ENCODE measurements around the gene PTPRN2.

The PTPRN2 gene

DNA sequence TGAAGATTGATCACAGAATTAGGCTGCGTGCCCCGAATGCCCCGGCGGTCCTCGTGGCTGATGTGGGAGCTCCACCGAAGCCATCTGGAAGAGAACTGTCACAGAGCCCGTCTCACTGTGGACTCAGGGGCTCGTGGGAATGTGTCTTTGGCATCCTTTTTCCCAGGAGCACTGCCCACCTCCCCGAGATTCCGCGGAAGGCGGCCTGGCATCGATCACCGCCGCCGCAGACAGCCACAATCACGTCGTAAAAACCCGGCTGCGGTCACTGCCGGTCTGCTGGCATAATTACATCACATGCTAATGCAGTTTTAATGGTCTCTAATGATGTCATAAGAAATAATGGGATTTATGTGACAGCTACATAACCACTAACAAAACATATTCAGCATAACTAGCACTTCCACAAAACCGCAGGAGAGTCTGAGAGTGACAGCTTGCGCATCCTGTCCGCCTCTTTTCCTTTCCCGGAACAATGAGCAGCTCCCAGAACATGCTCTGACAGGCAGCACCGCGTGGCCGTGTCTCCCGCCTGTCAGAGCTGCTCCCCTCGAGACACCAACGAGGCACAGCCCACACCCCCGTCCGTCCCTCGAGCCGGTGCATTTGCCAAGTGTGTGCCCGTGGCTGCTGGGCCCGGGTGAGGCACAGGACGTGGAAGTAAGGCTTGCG, 490.0 kb downstream of the PTPRN2 start:
- DNase-seq: no peak

DNA sequence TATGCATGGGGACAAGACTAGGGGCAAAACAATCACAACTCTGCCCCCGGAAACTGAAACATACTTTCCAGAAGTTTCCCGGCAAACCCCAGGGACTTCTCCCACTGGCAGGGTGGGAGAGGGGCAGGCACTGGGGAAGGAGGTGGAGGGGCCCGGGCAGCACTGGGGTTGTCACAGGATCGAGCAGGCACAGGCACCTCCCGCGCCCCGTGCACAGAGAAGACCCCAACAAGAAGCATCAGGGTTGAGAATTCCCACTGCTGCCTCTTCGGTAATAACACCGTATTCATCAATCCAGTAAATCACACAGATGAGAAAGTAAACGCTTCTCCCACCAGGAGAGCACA, 490.5 kb downstream of the PTPRN2 start:
- DNase-seq: no peak

DNA sequence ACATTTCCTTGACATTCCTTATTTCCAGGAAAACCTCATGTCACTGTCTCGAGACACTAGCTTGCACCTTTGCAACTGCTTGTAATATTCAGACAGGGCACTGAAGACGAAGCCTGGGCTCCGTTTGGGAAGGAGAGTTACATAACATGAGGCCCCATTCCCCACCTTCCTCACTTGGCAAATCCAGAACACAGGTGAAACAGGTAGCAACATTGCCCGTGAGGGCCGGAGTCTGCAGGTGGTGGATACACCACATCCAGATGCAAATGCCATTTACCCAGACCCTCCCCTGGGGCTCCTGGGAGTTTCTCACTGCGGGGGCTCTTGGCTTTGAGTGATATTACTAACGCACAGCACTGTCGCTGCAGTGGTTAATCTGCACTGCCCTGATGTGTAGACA, 491.0 kb downstream of the PTPRN2 start:
- DNase-seq: no peak

DNA sequence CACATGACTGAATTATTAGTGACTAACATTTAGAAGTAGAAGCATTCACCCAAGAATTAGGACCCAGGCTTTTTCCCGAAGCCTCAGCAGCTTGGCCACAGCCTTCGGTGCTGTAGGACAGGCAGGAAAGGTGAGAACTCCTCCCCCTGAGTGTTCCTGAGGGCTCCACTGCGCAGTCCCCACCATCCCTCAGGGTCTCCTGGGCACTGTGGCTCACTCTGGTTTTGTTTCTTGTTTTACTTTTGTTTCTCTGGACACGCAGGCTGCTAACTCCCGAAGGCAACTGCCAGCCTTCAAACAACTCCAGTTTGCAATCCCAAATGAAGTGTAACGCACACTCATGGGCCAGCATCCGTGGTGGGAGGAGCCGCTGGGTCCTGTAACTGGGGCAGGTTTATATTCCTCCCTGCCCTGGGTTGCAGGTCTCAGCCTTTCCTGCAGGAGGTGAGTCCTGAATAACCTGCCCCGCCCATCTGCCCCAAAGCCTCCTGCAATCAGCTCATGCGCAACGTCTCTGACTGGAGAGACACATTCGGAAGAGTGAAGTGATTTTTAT, 492.9 kb downstream of the PTPRN2 start:
- DNase-seq: no peak

DNA sequence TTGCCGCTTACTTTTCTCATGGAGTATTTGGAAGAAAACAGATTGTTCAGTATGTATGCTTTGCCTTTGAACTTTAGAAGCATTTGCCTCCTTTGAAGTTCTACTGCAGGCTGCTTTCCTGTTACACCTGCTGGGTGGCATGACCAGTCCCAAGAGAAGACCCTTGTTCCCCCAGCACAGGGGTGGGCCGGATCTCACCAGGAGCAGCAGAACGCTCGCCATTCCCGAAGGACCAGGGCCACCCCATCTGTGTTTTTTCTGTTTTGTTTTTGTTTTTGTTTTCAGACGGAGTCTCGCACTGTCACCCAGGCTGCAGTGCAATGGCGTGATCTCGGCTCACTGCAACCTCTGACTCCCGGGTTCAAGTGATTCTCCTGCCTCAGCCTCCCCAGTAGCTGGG, 493.6 kb downstream of the PTPRN2 start:
- no peak for DNase-seq

DNA sequence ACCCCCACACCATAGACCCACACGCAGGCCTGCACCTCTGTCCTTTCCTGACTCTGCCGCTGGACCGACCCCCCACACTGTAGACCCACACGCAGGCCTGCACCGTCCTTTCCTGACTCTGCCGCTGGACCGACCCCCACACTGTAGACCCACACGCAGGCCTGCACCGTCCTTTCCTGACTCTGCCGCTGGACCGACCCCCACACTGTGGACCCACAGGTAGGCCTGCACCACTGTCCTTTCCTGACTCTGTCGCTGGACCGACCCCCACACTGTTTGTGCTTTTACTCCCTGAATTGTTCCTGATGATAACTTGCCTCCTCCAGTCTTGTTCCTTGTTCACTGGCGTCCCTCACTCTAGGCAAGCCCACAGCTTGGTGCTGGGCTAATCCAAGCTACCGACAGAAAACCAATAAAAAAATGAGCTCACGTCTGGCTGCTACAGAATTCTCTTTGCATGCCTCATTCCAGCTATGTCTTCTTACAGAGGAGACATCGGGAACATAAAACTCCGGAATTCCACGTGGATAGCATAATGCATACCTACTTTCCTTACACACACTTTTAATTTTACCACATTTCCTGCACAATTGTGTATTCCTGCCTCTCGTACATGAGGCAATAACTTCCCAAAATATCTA, 494.3 kb downstream of the PTPRN2 start:
- DNase-seq: no peak

DNA sequence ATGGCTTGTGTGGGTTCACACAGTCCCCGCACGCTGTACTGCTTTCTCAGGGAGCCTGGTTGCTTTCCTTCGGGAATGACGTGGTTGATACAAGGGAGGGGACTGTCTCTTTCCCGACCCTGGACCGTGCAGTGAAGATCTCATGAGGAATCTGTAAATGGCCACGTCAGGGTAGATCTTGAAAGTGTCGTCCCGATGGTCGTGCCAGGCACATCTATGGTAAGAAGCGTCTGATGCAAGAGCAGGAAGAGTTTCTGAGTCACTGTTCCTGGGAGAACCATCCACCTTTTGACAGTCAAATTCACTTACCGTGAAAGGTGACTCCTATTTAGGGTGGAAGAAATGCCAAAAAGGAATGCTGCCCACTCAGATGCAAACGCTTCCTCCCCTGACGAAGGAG, 500.4 kb downstream of the PTPRN2 start:
- no peak for DNase-seq

DNA sequence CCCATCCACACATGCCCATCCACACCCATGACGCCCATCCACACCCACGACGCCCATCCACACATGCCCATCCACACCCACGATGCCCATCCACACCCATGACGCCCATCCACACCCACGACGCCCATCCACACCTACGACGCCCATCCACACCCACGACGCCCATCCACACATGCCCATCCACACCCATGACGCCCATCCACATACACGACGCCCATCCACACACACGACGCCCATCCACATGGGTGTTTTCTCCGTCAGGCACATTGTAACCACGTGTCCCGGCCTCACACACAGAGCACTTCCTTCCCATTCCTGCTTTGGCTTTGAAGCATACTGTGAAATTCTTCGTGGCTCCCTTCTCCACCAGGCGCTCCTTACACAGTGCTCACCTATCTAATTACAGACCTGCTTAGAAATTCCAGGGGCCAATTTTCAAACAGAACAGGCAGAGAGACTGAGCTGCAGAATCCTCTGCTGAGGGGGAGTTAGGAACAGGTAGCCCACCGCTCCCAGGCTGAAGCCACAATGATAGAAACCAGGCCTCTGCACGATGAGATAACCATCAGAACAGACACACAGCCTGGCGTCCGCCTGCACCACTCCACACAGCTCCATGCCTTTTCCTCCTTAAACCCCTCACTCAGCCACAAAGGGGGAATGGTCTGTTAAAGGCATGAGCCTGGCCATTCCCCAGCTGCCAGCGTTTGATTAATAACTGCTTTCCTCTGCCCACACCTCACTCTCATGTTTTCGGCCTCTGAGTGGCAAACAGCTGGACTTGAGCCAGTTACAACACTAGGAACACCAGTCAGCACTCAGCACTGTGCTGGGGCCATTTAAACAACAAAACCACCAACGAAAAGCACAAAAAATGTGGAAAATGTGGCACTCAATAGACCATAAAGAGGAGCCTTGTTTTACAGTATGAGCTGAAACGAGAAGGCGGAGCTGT, 501.6 kb downstream of the PTPRN2 start:
- no peak for DNase-seq

DNA sequence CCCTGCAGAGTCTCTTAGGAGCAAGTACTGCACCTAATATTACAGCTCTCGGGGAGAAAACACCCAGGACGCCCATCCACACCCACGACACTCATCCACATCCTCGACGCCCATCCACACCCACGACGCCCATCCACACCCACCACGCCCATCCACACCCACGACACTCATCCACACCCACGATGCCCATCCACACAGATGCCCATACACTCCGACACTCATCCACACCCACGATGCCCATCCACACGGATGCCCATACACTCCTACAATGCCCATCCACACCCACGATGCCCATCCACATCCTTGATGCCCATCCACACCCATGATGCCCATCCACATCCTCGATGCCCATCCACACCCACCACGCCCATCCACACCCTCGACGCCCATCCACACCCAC, 503.1 kb downstream of the PTPRN2 start:
- no peak for DNase-seq

DNA sequence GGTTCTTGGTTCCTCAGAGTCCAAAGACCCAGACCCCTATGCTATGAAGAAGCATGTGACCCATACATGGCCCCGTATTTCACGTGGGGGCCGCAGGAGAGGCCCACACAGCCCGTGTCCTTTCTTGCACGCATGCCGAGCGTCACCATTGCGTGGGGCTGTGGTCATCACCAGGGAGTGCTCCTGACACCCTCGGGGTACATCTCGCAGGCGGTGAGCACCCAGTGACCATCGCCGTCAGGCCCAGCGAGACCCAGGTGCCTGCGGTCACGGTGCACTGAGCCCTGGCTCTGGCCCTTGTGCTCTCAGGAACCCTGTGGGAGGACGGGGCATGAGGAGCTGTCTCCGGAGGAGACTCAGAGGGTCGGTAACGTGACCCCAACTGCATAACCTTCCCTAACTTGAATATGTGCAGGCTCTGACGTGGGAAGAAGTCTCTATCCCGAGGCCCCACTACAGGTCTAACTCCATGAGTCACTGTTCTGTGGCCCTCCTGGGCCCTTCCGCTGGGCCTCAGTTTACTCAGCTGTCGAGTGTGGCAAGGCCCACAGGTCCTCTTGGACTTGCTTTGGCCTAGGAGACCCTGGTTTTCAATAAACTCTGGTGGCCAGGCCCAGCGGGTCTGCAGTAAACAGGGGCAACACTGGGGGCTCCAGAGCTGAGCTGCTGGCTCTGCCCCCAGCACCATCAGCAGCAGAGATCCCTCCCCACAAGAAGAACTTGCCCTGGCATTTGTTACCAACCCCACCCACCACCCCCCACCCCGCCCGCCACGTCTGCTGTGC, 503.9 kb downstream of the PTPRN2 start:
- no peak for DNase-seq

DNA sequence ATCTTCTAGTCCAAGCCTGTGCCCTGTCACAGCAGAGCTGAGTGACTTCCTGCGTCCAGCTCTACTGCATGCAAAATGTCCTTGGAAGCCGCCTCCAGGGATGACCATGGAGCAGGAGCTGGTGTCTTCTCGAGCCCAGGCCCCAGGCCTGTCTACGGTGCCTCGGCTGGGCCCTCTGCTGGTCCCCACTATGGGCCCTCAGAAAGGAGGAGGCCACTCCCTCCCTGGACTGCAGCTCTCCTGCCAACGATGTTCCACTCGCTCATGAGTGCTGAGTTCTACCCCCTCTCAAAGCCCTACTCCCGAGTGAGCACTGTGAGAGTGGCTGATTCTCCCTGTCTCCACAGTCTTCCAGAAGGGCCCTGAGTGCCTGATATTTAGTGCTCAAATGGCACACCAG, 504.9 kb downstream of the PTPRN2 start:
- no peak for DNase-seq

DNA sequence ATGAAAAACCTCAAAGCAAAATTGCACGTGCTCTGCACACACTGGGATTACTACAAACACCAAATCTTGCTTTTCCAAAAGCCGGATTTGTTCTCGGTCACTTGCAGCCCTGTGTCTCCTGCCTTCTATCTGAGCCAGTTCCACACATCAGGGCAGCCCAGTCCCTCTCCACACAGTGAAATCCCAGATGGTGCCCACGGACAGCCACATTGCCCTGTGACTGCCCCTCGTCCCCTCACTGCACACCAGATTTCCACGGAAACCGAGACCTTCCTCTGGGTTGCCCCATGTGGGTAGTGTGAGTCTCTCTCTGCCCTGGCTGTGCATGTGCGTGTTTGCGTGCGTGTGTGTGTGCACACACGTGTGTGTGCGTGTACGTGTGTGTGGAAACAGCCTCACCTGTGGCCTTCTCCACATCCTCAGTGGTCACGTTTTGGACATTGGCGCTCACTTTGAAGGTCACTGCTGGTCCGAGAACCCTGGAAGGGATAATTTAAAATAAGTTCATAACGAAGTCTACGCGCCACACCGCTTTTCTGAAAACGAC, 506.7 kb downstream of the PTPRN2 start:
- DNase-seq: no peak

DNA sequence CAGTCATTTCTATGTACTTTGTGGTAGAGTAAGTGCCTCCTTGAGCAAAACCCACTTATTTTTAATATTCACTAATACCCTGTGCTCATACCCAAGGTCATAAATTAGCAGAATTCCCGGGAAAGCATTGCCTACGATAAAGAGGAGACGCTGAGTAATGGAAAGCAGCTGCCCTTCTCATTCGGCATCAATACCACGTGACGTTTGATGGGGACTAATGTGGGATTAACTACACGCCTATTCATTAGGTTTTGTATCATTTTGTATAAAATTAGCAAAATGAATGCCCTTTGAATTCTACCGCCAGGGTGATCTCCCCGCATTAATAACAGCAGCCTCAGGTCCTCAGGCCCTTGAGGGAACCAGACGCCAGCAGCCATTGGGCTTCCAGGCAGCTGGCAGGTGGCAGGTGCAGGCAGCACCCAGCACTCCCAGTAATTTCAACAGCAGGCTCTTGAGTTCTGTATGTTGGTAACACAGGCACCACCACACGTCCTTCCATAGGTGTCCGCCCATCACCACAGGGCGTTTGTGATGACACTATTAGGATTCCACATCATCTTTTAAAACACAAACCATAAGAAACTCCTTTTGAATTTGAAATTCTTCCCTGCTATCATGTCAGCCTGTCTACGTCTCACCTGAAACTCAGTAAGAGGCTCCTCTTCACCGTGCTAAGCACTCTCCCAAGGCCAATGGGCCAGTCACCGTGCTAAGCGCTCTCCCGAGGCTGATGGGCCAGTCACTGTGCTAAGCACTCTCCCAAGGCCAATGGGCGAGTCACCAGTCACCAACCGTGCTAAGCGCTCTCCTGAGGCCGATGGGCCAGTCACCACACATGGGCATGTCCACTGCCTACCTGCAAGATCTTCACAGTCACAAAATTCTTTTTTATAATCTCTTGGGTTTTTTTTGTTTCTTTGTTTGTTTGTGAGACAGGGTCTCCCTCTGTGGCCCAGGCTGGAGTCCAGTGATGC, 509.4 kb downstream of the PTPRN2 start:
- no peak for DNase-seq

DNA sequence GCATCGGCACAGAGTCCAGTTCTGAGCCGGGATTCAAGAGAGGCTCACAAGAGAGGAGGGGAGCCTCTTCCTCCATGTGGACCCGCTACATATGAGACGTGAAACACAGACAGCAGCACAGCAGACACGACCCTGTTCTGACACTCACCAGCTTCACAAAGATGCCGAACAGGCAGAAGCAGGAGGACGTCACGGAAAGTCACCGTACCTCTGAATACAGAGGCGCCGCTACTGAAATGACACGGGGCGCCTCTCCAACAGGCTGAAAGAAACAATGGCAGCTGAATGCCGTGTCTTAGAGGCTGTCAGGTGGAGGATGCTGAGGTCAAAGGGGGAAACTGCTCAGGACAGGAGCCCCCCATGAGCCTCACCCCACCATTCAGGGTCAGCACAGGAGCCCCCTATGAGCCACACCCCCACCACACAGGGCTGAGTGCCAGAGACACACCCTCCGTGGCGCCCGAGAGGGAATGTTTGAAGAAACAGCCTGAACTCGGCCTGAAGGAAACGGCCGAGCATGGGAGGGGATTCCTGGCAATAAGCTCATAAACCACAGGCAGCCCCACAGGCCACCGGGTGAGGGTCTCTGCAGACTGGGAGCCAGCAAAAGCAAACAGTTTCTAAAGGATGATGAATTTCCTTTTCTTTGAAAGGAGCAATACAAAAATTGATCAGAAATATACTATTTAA, 510.3 kb downstream of the PTPRN2 start:
- DNase-seq: no peak

DNA sequence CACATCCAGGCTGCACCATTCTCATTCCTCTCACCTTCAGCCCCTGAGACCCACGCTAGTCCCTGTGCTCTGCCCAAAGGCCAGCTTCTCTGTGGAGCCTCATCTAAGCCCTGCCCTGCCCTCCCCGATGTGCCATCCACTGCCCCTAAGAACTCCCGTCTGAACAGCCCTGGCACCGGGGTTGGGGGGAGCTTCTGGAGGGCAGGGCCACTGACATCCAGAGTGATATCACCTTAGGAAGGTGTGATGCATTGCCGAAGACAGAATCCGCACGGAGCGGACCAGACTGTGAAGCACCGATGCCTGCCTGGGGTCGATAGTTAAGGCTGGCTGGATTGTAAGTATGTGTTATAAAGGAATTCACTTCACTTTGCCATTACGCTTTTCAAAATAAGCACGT, 511.0 kb downstream of the PTPRN2 start:
- no peak for DNase-seq

DNA sequence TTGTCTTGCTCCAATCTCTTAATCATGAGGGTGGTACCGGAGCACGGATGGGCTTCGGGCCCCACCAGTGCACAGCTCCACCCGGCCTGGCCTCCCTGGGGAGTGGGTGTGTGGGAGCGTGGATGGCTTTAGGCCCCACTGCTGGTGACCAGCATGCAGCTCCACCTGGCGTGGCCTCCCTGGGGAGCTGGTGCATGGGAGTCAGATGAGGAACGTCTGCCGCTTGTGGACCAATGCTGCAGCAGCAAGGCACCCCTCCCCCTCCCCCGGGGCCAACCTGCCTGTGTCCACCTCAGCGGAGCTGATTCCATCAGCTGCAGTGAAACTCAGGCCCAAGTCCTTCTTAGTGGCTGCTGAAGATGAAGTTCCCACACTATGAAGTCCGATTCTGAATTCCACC, 511.4 kb downstream of the PTPRN2 start:
- DNase-seq: no peak

DNA sequence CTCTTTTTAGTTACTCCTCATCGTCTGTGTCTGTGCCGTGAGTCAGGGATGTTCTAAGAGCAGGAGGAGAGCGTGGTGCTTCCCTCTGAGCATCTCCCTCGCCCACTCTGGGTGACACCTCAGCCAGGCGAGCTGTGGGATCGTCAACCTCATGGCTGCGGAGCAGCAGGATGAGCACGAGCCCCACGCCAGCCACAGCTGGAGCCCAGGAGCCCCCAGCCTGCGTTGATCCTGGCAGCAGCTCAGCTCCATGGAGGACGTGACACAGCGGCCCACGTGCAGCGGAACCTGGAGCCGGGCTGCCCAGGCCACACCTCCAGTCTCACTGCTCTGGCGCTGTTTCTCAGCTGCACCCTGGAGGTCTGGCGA, 512.0 kb downstream of the PTPRN2 start:
- no peak for DNase-seq

DNA sequence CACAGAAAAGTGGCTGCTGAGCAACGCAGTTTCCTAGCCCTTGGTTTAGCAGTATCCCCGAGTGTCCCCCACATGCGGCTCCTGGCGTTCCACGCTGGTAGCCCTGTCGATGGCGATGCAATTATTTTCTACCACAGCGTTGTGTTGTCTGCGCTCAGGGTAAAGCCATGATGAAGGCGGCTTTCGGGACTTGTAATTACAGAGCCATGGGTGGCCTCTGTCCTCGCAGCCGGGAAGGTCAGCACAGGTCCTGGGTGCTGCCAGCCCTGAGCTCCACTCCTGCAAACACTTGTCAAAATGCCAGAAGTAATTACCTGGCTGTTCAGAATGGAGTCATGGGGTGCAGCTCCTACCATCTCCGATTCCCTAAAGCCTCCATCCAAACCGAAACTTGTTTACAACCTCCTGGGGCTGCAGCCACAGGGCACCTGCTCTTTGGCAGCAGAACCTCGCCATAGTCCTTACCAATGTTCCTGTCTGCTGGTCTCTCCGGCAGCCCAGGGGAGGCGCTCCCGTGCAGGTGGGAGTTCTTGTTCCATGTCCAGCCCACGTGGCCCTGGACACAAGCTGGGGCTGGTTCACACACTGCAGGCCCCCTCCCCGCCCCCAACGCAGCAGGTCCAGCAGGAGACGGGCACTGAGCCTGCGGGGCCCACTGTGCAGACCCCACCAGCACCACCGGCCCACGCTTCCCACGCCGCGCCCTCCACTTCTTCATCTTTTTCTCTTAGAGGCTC, 512.6 kb downstream of the PTPRN2 start:
- no peak for DNase-seq

DNA sequence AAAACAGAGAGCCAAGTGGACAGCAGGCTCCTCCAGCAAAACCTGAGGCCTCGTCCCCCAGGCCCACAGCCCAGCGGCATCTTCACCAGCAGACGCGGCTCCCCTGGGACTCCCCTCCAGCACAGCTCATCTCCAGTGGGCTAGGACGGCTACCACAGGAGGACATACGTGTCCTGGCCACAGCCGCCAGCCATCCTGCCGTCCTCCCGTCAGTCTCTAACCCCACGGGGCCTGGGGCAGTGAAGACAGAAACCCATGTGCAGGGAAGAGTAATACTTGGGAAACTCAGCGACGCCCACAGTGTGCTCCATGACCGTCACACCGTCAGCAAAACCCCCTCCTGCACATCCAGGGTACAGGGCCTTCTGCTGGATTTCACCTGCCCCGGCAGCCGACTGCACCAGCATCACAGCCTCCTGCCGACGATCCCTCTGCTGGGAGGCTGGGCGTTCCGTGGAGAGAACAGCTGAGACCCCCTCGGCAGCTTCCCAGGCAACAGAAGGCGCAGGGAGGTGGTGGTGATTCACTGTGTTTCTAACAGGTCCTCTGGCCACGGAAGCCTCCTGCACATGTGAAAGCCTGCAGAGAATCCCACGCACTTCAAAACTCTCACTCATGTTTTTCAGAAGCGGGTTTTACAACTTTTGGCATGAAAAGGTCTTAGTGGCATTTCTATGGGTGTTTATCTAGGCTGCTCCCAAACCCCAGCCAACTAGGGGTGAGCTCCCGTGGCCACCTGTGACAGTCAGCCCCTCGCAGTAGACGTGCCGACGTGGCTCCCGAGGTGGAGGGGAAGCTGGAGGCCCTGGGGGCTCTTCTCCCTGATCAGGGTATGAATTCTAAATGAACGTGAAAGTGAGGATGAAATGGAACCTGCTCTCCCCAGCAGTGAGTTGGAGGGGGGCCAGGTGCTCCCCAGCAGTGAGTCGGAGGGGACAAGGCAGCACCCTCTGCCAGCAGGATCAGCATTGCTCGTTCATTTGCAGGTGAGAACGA, 513.5 kb downstream of the PTPRN2 start:
- DNase-seq: no peak

Measured in activated CD4-positive, CD25-positive, alpha-beta regulatory T cell (primary cell).